CD8-positive, alpha-beta memory T cell (primary cell): ENCODE measurements around the gene GHRH. TPM values are rescaled to one million over a fixed set of nuclear protein-coding genes. Genes with fewer than 3 reads are reported as not detected.

ENCODE experiments used
- CTCF ChIA-PET: fragments of 350-600 bp; sonication (Branson Sonifier 250); formaldehyde crosslinking; loops from one replicate; lab custom pipeline; 2021; ENCODE audit warnings: antibody characterized with exemption; lab: Charles Lee
- POLR2A ChIA-PET: fragments of 350-600 bp; sonication (Branson Sonifier 250); formaldehyde crosslinking; loops from one replicate; lab custom pipeline; 2021; ENCODE audit warnings: antibody characterized with exemption; lab: Charles Lee
- DNase-seq, 5 donors: peaks; one replicate each; pipeline versions ENCODE4 v3.0.0 to v3.0.0-alpha.2; 2020 to 2022; ENCODE audit warnings: mixed read lengths in 1 of 5
- H3K27ac ChIP-seq: one replicate; pipeline ENCODE4 v1.7.0; 2013; ENCODE audit warnings: low read depth, mild to moderate bottlenecking, low read length, moderate library complexity
- H3K27me3 ChIP-seq: 2 replicates; pipeline ENCODE4 v1.7.0; 2013; ENCODE audit warnings: low read length, mild to moderate bottlenecking; ENCODE audit not compliant: insufficient read depth, poor library complexity, severe bottlenecking
- H3K36me3 ChIP-seq: 2 replicates; pipeline ENCODE4 v1.7.0; 2013; ENCODE audit warnings: mild to moderate bottlenecking, low read length, moderate library complexity; ENCODE audit not compliant: insufficient read depth
- H3K4me1 ChIP-seq: 2 replicates; pipeline ENCODE4 v1.7.0; 2013; ENCODE audit warnings: mild to moderate bottlenecking, low read length, moderate library complexity; ENCODE audit not compliant: insufficient read depth
- H3K4me3 ChIP-seq: 2 replicates; pipeline ENCODE4 v1.7.0; 2013; ENCODE audit warnings: mild to moderate bottlenecking, low read length
- H3K9me3 ChIP-seq: 2 replicates; pipeline ENCODE4 v1.7.0; 2013; ENCODE audit warnings: mild to moderate bottlenecking, low read length
- H3K27ac Mint-ChIP-seq, 8 donors: one replicate each; pipeline ENCODE4 v1.8.0; 2020 to 2021; ENCODE audit warnings: mixed read lengths in 8 of 8, mild to moderate bottlenecking in 6 of 8, inconsistent platforms in 3 of 8, moderate library complexity in 3 of 8
- H3K27me3 Mint-ChIP-seq, 2 donors: one replicate each; pipeline ENCODE4 v1.8.0; 2020 to 2021; ENCODE audit warnings: mixed read lengths in 2 of 2, mild to moderate bottlenecking in 1 of 2, moderate library complexity in 1 of 2
- H3K36me3 Mint-ChIP-seq, 3 donors: one replicate each; pipeline ENCODE4 v1.8.0; 2020 to 2021; ENCODE audit warnings: mixed read lengths in 3 of 3, inconsistent platforms in 1 of 3, mild to moderate bottlenecking in 1 of 3
- H3K4me1 Mint-ChIP-seq, 3 donors: one replicate each; pipeline ENCODE4 v1.8.0; 2020 to 2021; ENCODE audit warnings: mixed read lengths in 3 of 3, inconsistent platforms in 1 of 3, mild to moderate bottlenecking in 1 of 3
- H3K4me3 Mint-ChIP-seq, 7 donors: one replicate each; pipeline ENCODE4 v1.8.0; 2020 to 2021; ENCODE audit warnings: mixed read lengths in 7 of 7, mild to moderate bottlenecking in 6 of 7, moderate library complexity in 4 of 7, inconsistent platforms in 2 of 7
- H3K9me3 Mint-ChIP-seq, 5 donors: one replicate each; pipeline ENCODE4 v1.8.0; 2020 to 2022; ENCODE audit warnings: mixed read lengths in 5 of 5, mild to moderate bottlenecking in 3 of 5, moderate library complexity in 2 of 5, inconsistent platforms in 1 of 5
- polyA plus RNA-seq: library from polyadenylated mRNA; unstranded; fragments of 300-500 nt; fragmentation: Illumina TruSeq; gene quantifications from one replicate; pipeline ENCODE4 v1.2.3, GENCODE V29; 2021
- total RNA-seq, 2 experiments: library from RNA; stranded (reverse); gene quantifications; one replicate each; pipeline ENCODE4 v1.2.3, GENCODE V29; 2021

Gene GHRH
- total and polyA plus RNA-seq, 3 experiments from 2014 or later = not detected

GRCh38 chr20:37219751-37220668 lies 41.6 kb downstream of the GHRH start:
- H3K9me3 ChIP-seq = no peaks in the 10 kb centered on the region
- H3K27me3 ChIP-seq = no peaks in the 10 kb centered on the region
- ChIA-PET POLR2A (interaction anchor here (0.6 kb wide), 1 partner anchor 241 kb away, joined by 5 read pairs; no protein-coding TSS in a partner anchor), CTCF (no interaction called here)
- Mint-ChIP-seq H3K4me1 (peaks cover 1 to 5% (median 4%) of the 10 kb centered on the region in 3 donors), H3K4me3 (no peak overlapping the region), H3K9me3 (no peaks in the 10 kb centered on the region), H3K36me3 (peaks cover 0 to 89% (median 21%) of the 10 kb centered on the region in 3 donors), H3K27me3 (no peaks in the 10 kb centered on the region), H3K27ac (peak overlapping the region in 1 of 8 donors; percentile 33)
- no peak for DNase-seq
- no peak overlapping the region for H3K4me3 ChIP-seq
- no peak overlapping the region for H3K27ac ChIP-seq
- peaks cover 34% of the 10 kb centered on the region for H3K36me3 ChIP-seq
- H3K4me1 ChIP-seq = no peaks in the 10 kb centered on the region

GRCh38 chr20:37218976-37219375 lies 42.6 kb downstream of the GHRH start:
- Histone ChIP-seq H3K27ac (no peak overlapping the region), H3K4me1 (no peaks in the 10 kb centered on the region), H3K36me3 (peaks cover 31% of the 10 kb centered on the region), H3K4me3 (no peak overlapping the region), H3K27me3 (no peaks in the 10 kb centered on the region), H3K9me3 (no peaks in the 10 kb centered on the region)
- H3K27ac Mint-ChIP-seq = peak overlapping the region in 1 of 8 donors; percentile 8
- H3K9me3 Mint-ChIP-seq = no peaks in the 10 kb centered on the region
- H3K27me3 Mint-ChIP-seq = no peaks in the 10 kb centered on the region
- no peak overlapping the region for H3K4me3 Mint-ChIP-seq
- DNase-seq = no peak
- CTCF ChIA-PET = no interaction called here
- H3K4me1 Mint-ChIP-seq = peaks cover 1 to 5% (median 4%) of the 10 kb centered on the region in 3 donors
- H3K36me3 Mint-ChIP-seq = peaks cover 0 to 88% (median 19%) of the 10 kb centered on the region in 3 donors
- POLR2A ChIA-PET = no interaction called here

- CTCF ChIA-PET = no interaction called here
These were observed 43.2 kb downstream of the GHRH start for GRCh38 chr20:37218441-37218840.

GRCh38 chr20:37209661-37210314 lies 51.8 kb downstream of the GHRH start:
- Mint-ChIP-seq H3K4me3 (no peak overlapping the region), H3K9me3 (peaks cover 0 to 1% (median 0%) of the 10 kb centered on the region in 5 donors), H3K27ac (no peak overlapping the region), H3K4me1 (peaks cover 0 to 4% (median 2%) of the 10 kb centered on the region in 3 donors), H3K27me3 (no peaks in the 10 kb centered on the region), H3K36me3 (peaks cover 7 to 82% (median 21%) of the 10 kb centered on the region in 3 donors)
- POLR2A ChIA-PET = no interaction called here
- no peaks in the 10 kb centered on the region for H3K4me1 ChIP-seq
- H3K4me3 ChIP-seq = no peak overlapping the region
- H3K27me3 ChIP-seq = no peaks in the 10 kb centered on the region
- peaks cover 64% of the 10 kb centered on the region for H3K36me3 ChIP-seq
- no peak overlapping the region for H3K27ac ChIP-seq
- CTCF ChIA-PET = no interaction called here
- H3K9me3 ChIP-seq = no peaks in the 10 kb centered on the region
- DNase-seq = no peak

More at GRCh38 chr20:37218441-37218840, 43.2 kb downstream of the GHRH start:
- no peaks in the 10 kb centered on the region for H3K9me3 ChIP-seq
- no peak overlapping the region for H3K4me3 ChIP-seq
- no peaks in the 10 kb centered on the region for H3K4me1 ChIP-seq
- H3K27ac ChIP-seq = no peak overlapping the region
- no peaks in the 10 kb centered on the region for H3K27me3 Mint-ChIP-seq
- H3K27ac Mint-ChIP-seq = no peak overlapping the region
- peaks cover 1 to 5% (median 4%) of the 10 kb centered on the region in 3 donors for H3K4me1 Mint-ChIP-seq
- H3K36me3 Mint-ChIP-seq = peaks cover 0 to 88% (median 16%) of the 10 kb centered on the region in 3 donors
- DNase-seq = no peak
- no peaks in the 10 kb centered on the region for H3K9me3 Mint-ChIP-seq
- no peak overlapping the region for H3K4me3 Mint-ChIP-seq
- no peaks in the 10 kb centered on the region for H3K27me3 ChIP-seq
- peaks cover 31% of the 10 kb centered on the region for H3K36me3 ChIP-seq
- POLR2A ChIA-PET = no interaction called here

- CTCF ChIA-PET = no interaction called here
- H3K4me3 Mint-ChIP-seq = no peak overlapping the region
- no peak for DNase-seq
- no peaks in the 10 kb centered on the region for H3K27me3 ChIP-seq
- POLR2A ChIA-PET = no interaction called here
- no peak overlapping the region for H3K4me3 ChIP-seq
- peaks cover 7 to 82% (median 21%) of the 10 kb centered on the region in 3 donors for H3K36me3 Mint-ChIP-seq
- no peaks in the 10 kb centered on the region for H3K9me3 ChIP-seq
- H3K27ac ChIP-seq = no peak overlapping the region
- H3K27me3 Mint-ChIP-seq = no peaks in the 10 kb centered on the region
- H3K4me1 ChIP-seq = no peaks in the 10 kb centered on the region
- no peak overlapping the region for H3K27ac Mint-ChIP-seq
- H3K9me3 Mint-ChIP-seq = peaks cover 0 to 1% (median 0%) of the 10 kb centered on the region in 5 donors
- H3K36me3 ChIP-seq = peaks cover 66% of the 10 kb centered on the region
- H3K4me1 Mint-ChIP-seq = peaks cover 0 to 4% (median 3%) of the 10 kb centered on the region in 3 donors
These were observed 52.4 kb downstream of the GHRH start for GRCh38 chr20:37209193-37209592.

GRCh38 chr20:37207171-37207570 lies 54.4 kb downstream of the GHRH start:
- DNase-seq = no peak
- H3K36me3 ChIP-seq = peaks cover 57% of the 10 kb centered on the region

GRCh38 chr20:37205794-37206193 lies 55.8 kb downstream of the GHRH start:
- no peak overlapping the region for H3K4me3 Mint-ChIP-seq
- H3K4me3 ChIP-seq = no peak overlapping the region
- no peaks in the 10 kb centered on the region for H3K4me1 ChIP-seq
- CTCF ChIA-PET = interaction anchor here (0.9 to 3.6 kb wide), 2 partner anchors 10 to 14 kb away, joined by 3 to 14 read pairs; no protein-coding TSS in a partner anchor
- no peak overlapping the region for H3K27ac ChIP-seq
- no peak for DNase-seq
- H3K27ac Mint-ChIP-seq = peak overlapping the region in 2 of 8 donors; percentile 46 to 64
- POLR2A ChIA-PET = no interaction called here
- H3K27me3 ChIP-seq = no peaks in the 10 kb centered on the region
- H3K4me1 Mint-ChIP-seq = peaks cover 4 to 5% (median 4%) of the 10 kb centered on the region in 3 donors
- H3K27me3 Mint-ChIP-seq = no peaks in the 10 kb centered on the region
- no peaks in the 10 kb centered on the region for H3K9me3 ChIP-seq
- H3K36me3 ChIP-seq = peaks cover 62% of the 10 kb centered on the region
- H3K36me3 Mint-ChIP-seq = peaks cover 7 to 85% (median 23%) of the 10 kb centered on the region in 3 donors
- no peaks in the 10 kb centered on the region for H3K9me3 Mint-ChIP-seq

More at GRCh38 chr20:37207171-37207570, 54.4 kb downstream of the GHRH start:
- ChIA-PET CTCF (interaction anchor here (3.6 kb wide), 1 partner anchor 11 kb away, joined by 14 read pairs; no protein-coding TSS in a partner anchor), POLR2A (no interaction called here)
- no peak overlapping the region for H3K4me3 ChIP-seq
- H3K9me3 Mint-ChIP-seq = no peaks in the 10 kb centered on the region
- H3K27me3 ChIP-seq = no peaks in the 10 kb centered on the region
- no peaks in the 10 kb centered on the region for H3K9me3 ChIP-seq
- H3K27me3 Mint-ChIP-seq = no peaks in the 10 kb centered on the region
- no peaks in the 10 kb centered on the region for H3K4me1 ChIP-seq
- peaks cover 1 to 4% (median 3%) of the 10 kb centered on the region in 3 donors for H3K4me1 Mint-ChIP-seq
- H3K27ac Mint-ChIP-seq = peak overlapping the region in 1 of 8 donors; percentile 47
- H3K36me3 Mint-ChIP-seq = peaks cover 7 to 79% (median 19%) of the 10 kb centered on the region in 3 donors
- H3K27ac ChIP-seq = no peak overlapping the region
- no peak overlapping the region for H3K4me3 Mint-ChIP-seq
